ENCODE results near the gene FAM83G. TPM values are rescaled to one million over a fixed set of nuclear protein-coding genes. Genes with fewer than 3 reads are reported as not detected.

The FAM83G gene
- total RNA-seq, 1 experiment from 2014 or later = 38.7 TPM

DNA sequence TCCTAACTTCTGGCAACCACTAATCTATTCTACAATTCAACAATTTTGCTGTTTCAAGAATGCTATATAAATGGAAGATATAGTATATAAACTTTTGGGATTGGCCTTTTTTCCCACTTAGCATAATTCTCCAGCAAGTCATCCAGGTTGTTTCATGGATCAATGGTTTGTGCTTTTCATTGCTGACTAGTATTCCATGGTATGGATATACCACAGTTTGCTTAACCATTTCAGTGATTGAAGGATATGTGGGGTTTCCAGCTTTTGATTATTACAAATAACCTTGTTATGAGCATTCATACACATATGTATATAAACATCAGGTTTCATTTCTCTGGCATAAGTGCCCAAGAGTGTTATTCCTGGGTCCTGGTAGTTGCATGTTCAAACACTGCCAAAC lies 2.1 kb upstream of the FAM83G start:
- H3K27ac ChIP-seq (ENCODE audit: insufficient read length, low read depth, low read length) = no peak overlapping the region
- no peak overlapping the region for H2BK120ac ChIP-seq (ENCODE audit: low read depth, low read length, poor library complexity, severe bottlenecking)
- no peaks in the 10 kb centered on the region for H3K27me3 ChIP-seq (ENCODE audit: insufficient read depth, low read length)
- no peak overlapping the region for H2AFZ ChIP-seq (ENCODE audit: low read length)
- H4K8ac ChIP-seq (replicated peaks; ENCODE audit: insufficient read length, low read depth, low read length) = no peak overlapping the region
- H3K79me1 ChIP-seq (ENCODE audit: insufficient read depth, low read depth, low read length, poor library complexity, severe bottlenecking) = peaks cover 9% of the 10 kb centered on the region
- no peak overlapping the region for H3K18ac ChIP-seq (ENCODE audit: insufficient read length, low read depth, low read length)
- H3T11ph ChIP-seq (ENCODE audit: low read length) = no peak overlapping the region
- no peaks in the 10 kb centered on the region; the same call in 1 of the 2 replicates for H3K4me1 ChIP-seq (ENCODE audit: insufficient read depth, low read length)
- H3K23ac ChIP-seq (ENCODE audit: insufficient read length, low read depth, low read length) = no peak overlapping the region
- H3K27ac Mint-ChIP-seq = no peak overlapping the region
- TF ChIP-seq, protein P1, sequence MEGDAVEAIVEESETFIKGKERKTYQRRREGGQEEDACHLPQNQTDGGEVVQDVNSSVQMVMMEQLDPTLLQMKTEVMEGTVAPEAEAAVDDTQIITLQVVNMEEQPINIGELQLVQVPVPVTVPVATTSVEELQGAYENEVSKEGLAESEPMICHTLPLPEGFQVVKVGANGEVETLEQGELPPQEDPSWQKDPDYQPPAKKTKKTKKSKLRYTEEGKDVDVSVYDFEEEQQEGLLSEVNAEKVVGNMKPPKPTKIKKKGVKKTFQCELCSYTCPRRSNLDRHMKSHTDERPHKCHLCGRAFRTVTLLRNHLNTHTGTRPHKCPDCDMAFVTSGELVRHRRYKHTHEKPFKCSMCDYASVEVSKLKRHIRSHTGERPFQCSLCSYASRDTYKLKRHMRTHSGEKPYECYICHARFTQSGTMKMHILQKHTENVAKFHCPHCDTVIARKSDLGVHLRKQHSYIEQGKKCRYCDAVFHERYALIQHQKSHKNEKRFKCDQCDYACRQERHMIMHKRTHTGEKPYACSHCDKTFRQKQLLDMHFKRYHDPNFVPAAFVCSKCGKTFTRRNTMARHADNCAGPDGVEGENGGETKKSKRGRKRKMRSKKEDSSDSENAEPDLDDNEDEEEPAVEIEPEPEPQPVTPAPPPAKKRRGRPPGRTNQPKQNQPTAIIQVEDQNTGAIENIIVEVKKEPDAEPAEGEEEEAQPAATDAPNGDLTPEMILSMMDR (conservative IDR thresholded peaks at IDR 0.05) = no peak
- no peaks in the 10 kb centered on the region for H3K9me3 ChIP-seq (ENCODE audit: control insufficient read depth, low read depth, low read length)
- no peak overlapping the region for H2BK12ac ChIP-seq (ENCODE audit: insufficient read length, low read depth, low read length)
- peaks cover 5% of the 10 kb centered on the region; the same call in 1 of the 2 replicates for H3K27me3 Mint-ChIP-seq (ENCODE audit: low read depth)
- no peak overlapping the region for H3K9ac ChIP-seq (ENCODE audit: extremely low read depth, insufficient read length, low read length)
- no peaks in the 10 kb centered on the region for H4K20me1 ChIP-seq (ENCODE audit: control insufficient read depth, insufficient read depth, insufficient read length)
- no peak overlapping the region for H2BK20ac ChIP-seq (ENCODE audit: low read depth, low read length, poor library complexity, severe bottlenecking)
- H3K23me2 ChIP-seq (ENCODE audit: insufficient read length, low read depth, low read length, poor library complexity, severe bottlenecking) = peaks cover 12% of the 10 kb centered on the region
- no peak overlapping the region for H4K91ac ChIP-seq (ENCODE audit: insufficient read length, low read depth, low read length)
- H4K5ac ChIP-seq (ENCODE audit: insufficient read length, low read depth, low read length) = no peak overlapping the region
- no peak overlapping the region for H2BK5ac ChIP-seq (ENCODE audit: insufficient read length, low read length)
- no peak for DNase-seq
- peaks cover 4% of the 10 kb centered on the region; the same call in 1 of the 2 replicates for H3K79me2 ChIP-seq (ENCODE audit: insufficient read depth, low read length)
- H3K14ac ChIP-seq (ENCODE audit: insufficient read depth, low read length) = no peak overlapping the region
- H2AK5ac ChIP-seq (ENCODE audit: insufficient read length, low read length) = no peak overlapping the region
- peaks cover 3 to 8% of the 10 kb centered on the region in 2 experiments; a peak in 4 of 5 replicates for H3K9me3 Mint-ChIP-seq
- H3K4me1 Mint-ChIP-seq = peaks cover 21 to 38% of the 10 kb centered on the region in 2 experiments
- H3K36me3 Mint-ChIP-seq (ENCODE audit: insufficient read depth in 1 of 3, low read depth in 3 of 3) = peaks cover 0 to 14% (median 13%) of the 10 kb centered on the region in 3 experiments; a peak in 6 of 7 replicates
- no peak overlapping the region for H3K4me2 ChIP-seq (ENCODE audit: insufficient read depth, insufficient read length, low read length)
- no peak overlapping the region for H2BK15ac ChIP-seq (ENCODE audit: low read depth, low read length)
- H3K4me3 Mint-ChIP-seq = peak overlapping the region in 1 of 2 experiments; percentile 53; a peak in 1 of 5 replicates
- H3K56ac ChIP-seq (ENCODE audit: insufficient read length, low read depth, low read length) = no peak overlapping the region
- H3K4ac ChIP-seq (ENCODE audit: low read depth, low read length) = no peak overlapping the region
